ENCODE results near the gene CNNM2. TPM values are rescaled to one million over a fixed set of nuclear protein-coding genes. Genes with fewer than 3 reads are reported as not detected.

The CNNM2 gene
- total and polyA plus RNA-seq, 7 donors = 0.49 to 2.6 (median 1.3) TPM

- H3K27me3 ChIP-seq (ENCODE audit: insufficient read depth in 3 of 3, low read length in 2 of 3) = no peaks in the 10 kb centered on the region
- intact Hi-C loops (cut with DNase I) = no loop called here
- H3K9me3 ChIP-seq = no peaks in the 10 kb centered on the region
- peaks cover 50% of the 10 kb centered on the region for H3K4me1 ChIP-seq
- TF ChIP-seq CTCF (IDR thresholded peaks at IDR 0.05) = no peak
- WGBS, 3 donors = 82 to 87% (median 85%) methylated on average over 2 of the region's 2 CpGs
- DNase-seq = no peak
- no peak for ATAC-seq
- peak overlapping the region; percentile 55 for H3K27ac ChIP-seq
- H3K4me3 ChIP-seq = no peak overlapping the region
- H3K36me3 ChIP-seq (ENCODE audit: insufficient read depth in 1 of 2, low read depth in 1 of 2) = peaks cover 0 to 77% of the 10 kb centered on the region in 2 donors
Measured at GRCh38 chr10:103103989-103104388, 185.9 kb downstream of the CNNM2 start.

- TF ChIP-seq CTCF (IDR thresholded peaks at IDR 0.05) = no peak
- Histone ChIP-seq H3K4me1 (peaks cover 57% of the 10 kb centered on the region), H3K27ac (peak overlapping the region; percentile 55), H3K36me3 (ENCODE audit: insufficient read depth in 1 of 2, low read depth in 1 of 2) (peaks cover 0 to 69% of the 10 kb centered on the region in 2 donors), H3K9me3 (no peaks in the 10 kb centered on the region), H3K27me3 (ENCODE audit: insufficient read depth in 3 of 3, low read length in 2 of 3) (no peaks in the 10 kb centered on the region), H3K4me3 (no peak overlapping the region)
- ATAC-seq = peak in 2 of 4 donors; percentile 57 to 69
- no peak for DNase-seq
- WGBS, 3 donors = 25 to 31% (median 29%) methylated on average over 2 of the region's 2 CpGs
- intact Hi-C loops (cut with DNase I) = loop anchor here in 1 of 2 donors (5.0 kb wide), 1 partner anchor 138 kb away; no protein-coding TSS in a partner anchor
Measured at GRCh38 chr10:103104721-103105120, 186.6 kb downstream of the CNNM2 start.

GRCh38 chr10:103105462-103105861 is 187.4 kb downstream of the CNNM2 start:
- Histone ChIP-seq H3K27ac (peak overlapping the region; percentile 14), H3K4me1 (peaks cover 64% of the 10 kb centered on the region), H3K4me3 (no peak overlapping the region), H3K36me3 (ENCODE audit: insufficient read depth in 1 of 2, low read depth in 1 of 2) (peaks cover 0 to 62% of the 10 kb centered on the region in 2 donors), H3K9me3 (no peaks in the 10 kb centered on the region), H3K27me3 (ENCODE audit: insufficient read depth in 3 of 3, low read length in 2 of 3) (no peaks in the 10 kb centered on the region)
- TF ChIP-seq CTCF (IDR thresholded peaks at IDR 0.05) = no peak
- 78 to 82% (median 81%) methylated on average over 1 of the region's 1 CpG for WGBS, 3 donors
- ATAC-seq (no peak), DNase-seq (no peak)
- intact Hi-C loops (cut with DNase I) = loop anchor here in 1 of 2 donors (5.0 kb wide), 1 partner anchor 137 kb away; no protein-coding TSS in a partner anchor

- TF ChIP-seq CTCF (IDR thresholded peaks at IDR 0.05) = no peak
- intact Hi-C loops (cut with DNase I) = loop anchor here in 1 of 2 donors (5.0 kb wide), 1 partner anchor 136 kb away; no protein-coding TSS in a partner anchor
- Histone ChIP-seq H3K4me1 (peaks cover 75% of the 10 kb centered on the region), H3K27ac (peak overlapping the region; percentile 14), H3K36me3 (ENCODE audit: insufficient read depth in 1 of 2, low read depth in 1 of 2) (peaks cover 0 to 51% of the 10 kb centered on the region in 2 donors), H3K9me3 (no peaks in the 10 kb centered on the region), H3K4me3 (no peak overlapping the region), H3K27me3 (ENCODE audit: insufficient read depth in 3 of 3, low read length in 2 of 3) (no peaks in the 10 kb centered on the region)
- DNase-seq (no peak), ATAC-seq (no peak)
Measured at GRCh38 chr10:103106539-103106938, 188.4 kb downstream of the CNNM2 start.

GRCh38 chr10:103109821-103110220 is 191.7 kb downstream of the CNNM2 start:
- intact Hi-C loops (cut with DNase I) = loop anchor here (5.0 kb wide), 2 partner anchors 37 to 132 kb away; no protein-coding TSS in a partner anchor
- ATAC-seq = no peak
- 82 to 87% (median 83%) methylated on average over 2 of the region's 2 CpGs for WGBS, 3 donors

More at GRCh38 chr10:103109821-103110220, 191.7 kb downstream of the CNNM2 start:
- Histone ChIP-seq H3K4me3 (no peak overlapping the region), H3K36me3 (ENCODE audit: insufficient read depth in 1 of 2, low read depth in 1 of 2) (peaks cover 0 to 18% of the 10 kb centered on the region in 2 donors), H3K9me3 (no peaks in the 10 kb centered on the region), H3K27me3 (ENCODE audit: insufficient read depth in 3 of 3, low read length in 2 of 3) (no peaks in the 10 kb centered on the region), H3K4me1 (peaks cover 94% of the 10 kb centered on the region), H3K27ac (peak overlapping the region; percentile 70)
- TF ChIP-seq CTCF (IDR thresholded peaks at IDR 0.05) = no peak
- DNase-seq = no peak
